Stimulated activated CD4-positive, alpha-beta T cell treated with anti-CD3 and anti-CD28 coated beads, Interleukin-15, amount 100 ng/mL, for 24 hours (primary cell): ENCODE measurements around the gene PATJ.
"Not testable (repeated sequence)": the region's sequence is repeated elsewhere in the genome, so short reads cannot be mapped to it uniquely, and the experiment has no call there.

ENCODE experiments used
- DNase-seq: peaks from one replicate; pipeline ENCODE4 v3.0.0-alpha.2; 2020

The PATJ gene

DNA sequence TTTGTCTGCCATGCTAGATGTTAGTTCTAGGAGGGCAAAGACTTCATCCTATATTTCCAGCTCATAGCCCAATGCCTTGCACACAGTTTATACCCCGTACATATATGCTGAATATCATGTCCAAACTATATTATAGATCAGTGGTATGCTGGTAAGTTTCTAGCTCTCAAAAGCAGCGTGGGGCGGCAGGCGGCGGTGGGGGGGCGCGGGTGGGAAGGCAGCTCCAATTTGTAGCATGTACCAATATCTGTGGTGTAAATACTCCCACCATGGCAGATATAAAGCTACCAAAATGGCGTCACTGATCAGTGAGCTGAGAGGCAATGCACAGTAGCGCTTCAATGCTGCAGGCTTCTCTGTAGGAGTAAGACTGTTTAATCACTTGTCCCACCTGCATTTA is 77.1 kb downstream of the PATJ start:
- DNase-seq = no peak

DNA sequence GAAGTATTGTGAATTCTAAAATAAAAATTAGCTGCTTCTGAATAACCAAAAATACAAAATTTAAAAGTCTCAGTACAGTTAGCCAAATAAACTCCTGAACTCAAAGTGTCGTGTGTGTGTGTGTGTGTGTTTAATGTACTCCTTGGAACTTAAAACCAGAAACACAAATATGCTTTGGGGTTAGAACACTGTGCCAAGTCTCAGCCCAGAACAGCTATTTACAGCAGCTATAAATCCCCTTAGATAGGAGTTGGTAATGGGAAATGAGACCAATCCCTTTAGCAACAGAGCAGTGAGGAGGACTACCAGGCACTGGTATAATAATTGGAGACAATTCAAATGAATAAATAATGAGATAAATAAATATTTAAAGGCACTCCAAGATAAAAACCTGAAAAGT is 83.1 kb downstream of the PATJ start:
- DNase-seq = no peak

DNA sequence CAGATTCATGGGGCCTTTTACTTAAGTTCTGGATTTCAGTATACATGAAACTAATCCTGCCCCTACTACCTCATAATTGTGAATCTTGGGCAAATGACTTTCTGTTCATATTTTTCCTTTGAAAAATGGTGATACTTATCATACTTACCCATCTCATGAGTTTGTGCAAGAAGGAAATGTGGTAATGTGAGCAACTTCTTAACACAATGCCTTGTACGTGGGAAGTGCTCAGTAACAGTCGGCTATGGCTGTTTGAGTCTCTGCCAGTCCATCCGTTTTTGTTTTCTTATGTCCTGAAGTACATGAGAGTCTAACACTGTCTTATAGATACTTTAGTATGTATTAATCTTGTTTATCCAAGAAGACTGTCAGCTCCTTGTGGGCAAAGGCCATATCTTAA is 86.5 kb downstream of the PATJ start:
- DNase-seq = no peak

DNA sequence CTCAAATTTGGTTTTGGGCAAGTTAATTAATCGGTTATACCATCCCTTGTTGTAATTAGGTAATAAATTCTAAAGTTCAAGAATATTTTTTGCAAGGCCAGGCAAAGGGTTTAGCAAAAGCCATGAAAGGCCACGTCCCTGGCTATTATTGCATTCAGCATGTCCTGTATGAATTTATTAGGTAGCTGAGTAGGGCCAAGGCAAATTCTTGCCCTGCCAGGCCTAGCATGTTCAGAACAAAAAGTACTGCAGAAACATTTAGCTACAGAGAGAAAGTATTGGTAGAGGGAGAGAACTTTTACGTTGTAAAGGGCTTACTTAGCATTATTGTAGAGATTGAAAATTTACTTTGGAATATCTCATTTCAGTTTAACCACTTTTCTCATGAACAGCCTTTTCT is 94.4 kb downstream of the PATJ start:
- DNase-seq = no peak

DNA sequence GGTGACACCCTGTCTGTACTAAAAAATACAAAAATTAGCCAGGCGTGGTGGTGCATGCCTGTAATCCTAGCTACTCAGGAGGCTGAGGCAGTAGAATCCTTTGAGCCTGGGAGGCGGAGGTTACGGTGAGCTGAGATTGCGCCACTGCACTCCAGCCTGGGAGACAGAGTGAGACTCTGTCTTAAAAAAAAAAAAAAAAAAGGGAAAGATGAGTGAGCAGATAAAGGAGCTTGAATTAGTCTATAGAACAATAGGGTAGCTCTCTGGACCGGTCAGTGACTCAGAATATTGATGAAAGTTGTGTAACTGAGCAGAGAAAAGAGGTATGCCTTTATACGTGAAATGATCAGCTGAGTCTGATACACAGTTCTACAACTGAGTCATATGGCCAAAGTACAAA is 95.3 kb downstream of the PATJ start:
- DNase-seq = not testable (repeated sequence)

DNA sequence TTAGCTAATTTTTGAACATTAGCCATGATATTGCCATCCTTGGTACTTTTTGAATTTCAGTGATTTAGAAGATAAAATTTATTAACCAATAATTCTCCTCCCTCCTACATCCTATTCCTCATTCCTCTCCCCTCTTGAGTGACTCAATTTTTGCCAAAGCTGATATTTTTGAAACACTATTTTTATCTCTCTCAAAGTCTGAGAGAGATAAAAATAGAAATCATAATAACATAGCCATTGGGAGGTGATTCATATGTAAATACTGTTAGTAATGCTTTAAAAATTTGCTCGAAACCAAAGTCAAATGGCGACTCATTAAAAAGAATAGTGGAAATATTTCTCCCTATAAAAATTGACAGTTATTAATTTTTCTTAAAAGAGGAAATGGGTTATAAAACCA is 97.4 kb downstream of the PATJ start:
- no peak for DNase-seq

DNA sequence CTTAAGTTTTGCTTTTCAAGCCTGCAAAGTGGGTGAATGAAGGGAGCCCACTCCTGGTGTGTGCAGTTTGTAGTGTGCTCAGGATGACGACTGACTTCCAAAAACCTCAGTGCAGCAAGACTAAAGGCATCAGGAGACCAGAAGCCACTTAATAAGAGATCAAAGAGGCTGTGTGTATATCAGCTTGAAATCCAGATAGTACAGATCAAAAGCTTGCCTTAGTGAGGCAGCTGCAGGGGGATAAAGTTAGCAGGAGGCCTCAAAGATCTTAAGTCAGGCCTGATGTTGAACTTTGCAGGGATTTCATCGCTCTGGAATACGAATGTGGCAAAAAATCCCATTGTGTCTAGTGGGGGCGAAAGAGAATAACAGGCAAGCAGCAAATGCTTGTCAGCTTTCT is 99.8 kb downstream of the PATJ start:
- DNase-seq = no peak

DNA sequence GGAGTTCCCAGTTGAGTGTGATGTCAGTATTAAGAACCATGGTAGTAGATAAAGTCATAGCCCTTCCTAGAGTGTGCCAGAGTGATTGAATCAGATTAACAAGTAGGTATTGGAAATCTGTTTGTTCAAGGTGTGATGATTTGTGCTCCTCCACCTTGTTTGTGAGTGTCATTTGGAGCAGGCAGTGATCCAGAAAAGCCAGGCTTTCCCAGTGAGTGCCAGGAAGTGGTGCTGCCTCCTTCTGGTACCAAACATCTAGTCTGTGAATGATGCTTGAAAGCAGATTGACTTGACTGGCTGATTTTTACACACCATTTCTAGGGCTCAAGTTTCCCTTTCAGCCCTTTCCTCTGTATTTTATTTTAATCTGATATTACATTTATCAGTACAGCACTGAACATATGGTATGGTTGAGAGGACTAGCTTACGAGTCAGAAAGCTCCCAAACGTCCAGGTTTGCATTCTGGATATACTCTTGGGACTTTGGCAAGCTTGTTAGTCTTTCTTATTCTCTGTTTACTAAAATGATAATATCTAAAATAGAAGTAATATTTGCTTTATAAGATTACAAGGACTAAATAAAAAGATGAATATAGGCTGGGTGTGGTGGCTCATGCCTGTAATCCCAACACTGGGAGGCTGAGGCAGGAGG is 100.7 kb downstream of the PATJ start:
- no peak for DNase-seq

DNA sequence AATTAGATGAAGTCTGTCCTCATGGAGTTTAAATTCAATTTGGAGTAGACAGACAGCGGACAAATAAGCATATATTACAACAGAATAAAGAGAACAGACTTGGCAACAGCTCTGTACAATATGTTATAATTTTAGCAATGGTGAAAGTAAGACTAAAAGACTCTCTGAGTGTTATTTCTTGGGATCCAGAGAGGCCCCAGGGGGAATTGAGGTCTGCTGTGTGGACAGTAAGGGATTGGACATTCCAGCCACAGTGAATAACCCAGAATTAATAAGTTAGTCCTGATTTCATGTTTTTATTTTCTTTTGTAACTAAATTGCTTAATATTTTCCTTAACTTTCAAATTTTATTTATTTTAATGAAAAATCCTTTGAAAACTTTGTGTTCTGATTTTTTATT is 101.7 kb downstream of the PATJ start:
- no peak for DNase-seq

DNA sequence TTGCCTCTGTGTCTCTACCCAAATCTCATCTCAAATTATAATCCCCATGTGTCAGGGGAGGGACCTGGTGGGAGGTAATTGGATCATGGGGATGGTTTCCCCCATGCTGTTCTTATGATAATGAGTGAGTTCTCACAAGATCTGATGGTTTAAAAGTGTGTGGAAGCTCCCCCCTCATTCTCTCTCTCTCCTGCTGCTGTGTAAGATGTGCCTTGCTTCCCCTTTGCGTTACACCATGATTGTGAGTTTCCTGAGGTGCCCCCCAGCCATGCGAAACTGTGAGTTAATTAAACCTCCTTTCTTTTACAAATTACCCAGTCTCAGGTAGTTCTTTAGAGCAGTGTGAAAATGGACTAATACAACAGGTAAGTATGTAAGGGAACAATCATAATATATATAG is 102.4 kb downstream of the PATJ start:
- DNase-seq = not testable (repeated sequence)

DNA sequence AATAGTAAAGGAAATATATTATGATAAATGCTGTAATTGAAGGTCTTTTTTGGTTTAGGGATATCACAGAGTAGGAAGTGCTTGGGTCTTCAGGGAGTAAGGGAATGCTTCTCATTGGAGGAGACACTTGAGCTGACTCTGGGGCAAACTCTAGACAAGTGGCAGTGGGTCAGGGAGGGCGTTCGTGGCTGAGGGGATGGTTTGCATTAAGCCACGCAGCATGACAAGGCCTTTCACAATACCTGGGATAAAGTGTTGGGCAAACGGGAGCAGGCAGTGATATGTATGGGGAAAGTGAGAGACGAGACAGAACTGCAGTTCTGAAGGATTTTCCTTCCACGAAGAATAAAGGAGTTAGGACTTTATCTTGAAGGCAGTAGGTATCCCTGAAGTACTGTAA is 109.0 kb downstream of the PATJ start:
- no peak for DNase-seq

DNA sequence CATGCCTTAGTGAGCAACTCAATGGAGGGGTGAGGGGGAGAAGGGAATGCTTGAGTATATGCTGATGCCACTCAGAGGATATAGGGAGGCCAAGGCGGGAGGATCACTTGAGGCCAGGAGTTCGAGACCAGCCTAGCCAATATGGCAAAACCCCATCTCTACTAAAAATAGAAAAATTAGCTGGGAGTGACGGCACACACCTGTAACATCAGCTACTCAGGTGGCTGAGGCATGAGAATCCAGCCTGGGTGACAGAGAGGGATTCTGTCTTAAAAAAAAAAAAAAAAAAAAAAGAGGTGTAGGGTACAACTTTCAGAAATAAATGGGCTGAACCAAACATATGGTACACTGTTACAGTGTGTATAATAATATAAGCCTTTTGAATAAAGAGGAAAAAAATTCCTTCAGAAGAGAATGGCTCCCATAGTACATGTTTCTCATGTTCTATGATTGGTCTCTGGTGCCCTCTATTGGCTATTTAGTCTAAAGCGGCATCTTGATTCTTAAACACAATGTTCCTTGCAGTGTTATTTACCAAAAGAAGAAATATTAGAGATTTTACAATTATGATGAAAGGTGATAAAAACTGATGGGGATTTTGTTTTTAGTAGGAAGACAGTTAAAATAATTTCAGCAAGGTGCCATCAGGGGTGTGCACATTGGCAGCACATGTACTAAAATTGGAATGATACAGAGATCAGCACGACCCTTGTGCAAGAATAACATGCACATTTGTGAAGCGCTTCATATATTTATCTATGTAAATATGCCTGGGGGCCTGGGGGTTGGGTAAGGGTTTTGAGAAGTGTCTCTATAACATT is 109.8 kb downstream of the PATJ start:
- no peak for DNase-seq

DNA sequence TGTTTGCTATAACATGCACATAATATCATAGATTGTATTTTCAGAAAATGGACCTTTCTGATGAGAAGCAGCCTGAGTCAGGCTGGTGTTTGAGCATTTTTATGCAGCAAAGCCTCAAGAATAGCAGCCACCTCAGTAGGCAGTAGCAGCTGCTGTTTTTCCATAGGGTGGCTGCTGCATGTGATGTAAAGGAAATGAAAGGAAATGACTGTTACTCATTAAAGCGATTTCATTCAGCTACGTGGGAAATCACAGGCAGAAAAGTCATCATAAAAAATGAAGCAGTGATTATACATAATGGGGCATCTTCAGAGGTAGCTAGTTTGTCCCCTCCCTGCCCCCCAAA is 110.4 kb downstream of the PATJ start:
- no peak for DNase-seq

DNA sequence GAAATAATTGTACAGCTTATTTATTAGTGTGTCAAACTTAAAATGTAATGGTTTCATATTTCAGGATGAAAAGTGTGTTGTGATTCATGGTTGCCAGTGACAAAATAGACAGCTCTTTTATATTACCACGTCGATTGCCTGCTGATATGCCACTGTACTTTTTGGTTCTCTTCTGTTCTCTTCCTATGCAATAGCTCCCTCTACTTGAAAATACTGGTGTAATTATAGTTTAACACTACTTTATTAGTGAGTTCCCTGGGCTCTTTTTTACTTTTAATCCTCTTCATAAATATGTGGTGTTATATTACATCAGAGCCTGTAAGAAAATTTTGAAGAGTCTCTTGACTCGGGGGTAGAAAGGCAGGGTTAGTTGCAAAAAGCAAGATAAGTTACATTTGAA is 111.3 kb downstream of the PATJ start:
- no peak for DNase-seq

DNA sequence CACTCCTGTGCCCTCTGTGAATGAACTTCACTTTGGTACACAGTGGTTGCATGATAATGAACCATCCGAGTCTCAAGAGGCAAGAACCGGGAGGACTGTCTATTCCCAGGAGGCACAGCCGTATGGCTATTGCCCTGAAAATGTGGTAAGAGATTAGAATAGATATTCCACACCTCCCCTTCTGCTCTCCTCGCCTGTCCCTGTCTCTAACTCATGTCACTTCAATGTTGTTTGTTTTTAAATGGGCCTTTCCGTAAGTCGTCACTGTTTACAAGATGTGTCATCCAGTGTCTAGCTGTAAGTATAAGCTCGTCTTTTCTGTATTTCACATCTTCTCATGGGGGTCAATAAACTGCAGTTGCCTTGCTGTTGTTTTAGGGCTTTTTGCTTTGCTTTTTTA is 122.2 kb downstream of the PATJ start:
- DNase-seq = no peak

DNA sequence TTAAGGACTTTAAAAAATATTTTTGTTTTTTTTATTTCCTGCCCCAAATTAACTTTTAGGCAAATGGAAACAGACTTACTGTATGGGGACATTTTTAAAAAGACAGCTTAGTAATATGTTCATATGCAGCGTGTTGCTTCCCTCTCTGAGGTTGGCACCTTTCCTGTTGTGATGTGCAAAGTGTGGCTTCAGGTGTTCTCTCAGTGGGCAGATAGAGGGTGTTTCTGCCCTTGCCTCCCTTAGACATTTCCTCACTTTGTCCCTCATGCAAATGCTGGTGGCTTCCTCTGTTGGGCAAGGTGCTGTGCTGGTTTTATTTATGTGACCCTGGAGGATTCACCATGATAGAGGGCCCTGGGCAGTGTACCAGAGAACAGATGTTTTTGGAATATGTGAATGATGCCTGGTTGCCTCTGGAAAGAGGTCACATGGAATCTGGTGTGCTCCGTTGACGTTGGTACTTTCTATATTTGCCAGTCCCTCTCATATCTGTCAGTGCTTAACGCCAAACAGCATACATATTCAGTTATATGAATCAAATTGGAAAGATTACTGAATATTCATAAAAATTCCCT is 123.5 kb downstream of the PATJ start:
- no peak for DNase-seq

DNA sequence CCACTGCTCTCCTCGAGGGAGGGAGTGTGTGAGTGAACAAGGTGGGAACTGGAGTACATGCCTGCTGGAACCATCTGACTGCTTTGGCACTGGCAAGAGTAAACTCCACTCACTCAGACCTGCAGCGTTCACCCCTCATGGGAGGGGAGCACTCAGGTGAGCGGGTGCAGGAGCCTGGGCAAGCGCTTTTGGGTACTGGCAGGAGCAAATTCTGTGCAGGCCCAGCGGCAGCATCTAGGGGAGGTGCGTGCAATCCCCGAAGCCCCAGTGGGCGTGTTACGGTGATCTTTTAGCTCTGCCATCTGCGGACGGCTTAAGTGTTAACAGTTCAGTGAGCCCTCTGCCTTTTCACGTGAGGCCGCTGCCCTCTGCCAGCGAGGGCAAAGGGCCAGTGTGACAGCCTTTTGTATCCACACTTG is 127.4 kb downstream of the PATJ start:
- no peak for DNase-seq

DNA sequence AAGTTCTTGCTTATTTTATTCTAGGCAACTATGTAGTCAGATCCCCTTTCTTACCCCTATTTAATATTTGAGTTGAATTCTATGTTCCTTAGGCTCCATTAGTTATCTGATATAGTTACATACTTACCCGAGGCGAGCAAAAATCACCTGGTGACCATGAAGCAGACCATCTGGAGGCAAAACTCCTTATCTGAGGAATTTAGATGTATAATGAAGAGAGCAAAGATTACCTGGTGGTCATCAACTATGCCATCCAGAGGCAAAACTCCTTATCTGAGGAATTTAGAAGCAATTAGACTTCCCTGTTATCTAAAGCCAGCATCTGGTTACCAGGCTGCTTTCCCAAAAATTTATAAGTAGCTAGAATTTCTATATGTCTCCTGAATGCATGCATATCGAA is 129.9 kb downstream of the PATJ start:
- DNase-seq = no peak

DNA sequence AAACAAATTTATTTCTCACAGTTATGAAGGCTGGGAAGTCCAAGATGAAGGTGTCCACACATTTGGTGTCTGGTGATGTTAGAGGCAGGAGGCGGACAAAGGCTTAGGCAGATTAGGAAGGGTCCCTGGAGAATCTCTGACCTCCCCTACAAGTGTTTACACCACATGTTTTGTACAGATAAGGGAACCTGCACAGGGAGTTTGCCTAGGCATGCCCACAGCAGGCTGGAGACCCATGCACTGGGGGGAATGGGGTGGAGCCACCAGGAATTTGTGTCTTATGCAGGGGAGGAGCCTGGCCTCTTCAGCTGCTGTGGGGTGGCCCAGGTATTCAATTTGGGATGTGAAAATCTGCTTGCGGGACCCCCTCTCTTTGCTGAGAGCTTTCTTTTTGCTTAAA is 131.3 kb downstream of the PATJ start:
- no peak for DNase-seq

DNA sequence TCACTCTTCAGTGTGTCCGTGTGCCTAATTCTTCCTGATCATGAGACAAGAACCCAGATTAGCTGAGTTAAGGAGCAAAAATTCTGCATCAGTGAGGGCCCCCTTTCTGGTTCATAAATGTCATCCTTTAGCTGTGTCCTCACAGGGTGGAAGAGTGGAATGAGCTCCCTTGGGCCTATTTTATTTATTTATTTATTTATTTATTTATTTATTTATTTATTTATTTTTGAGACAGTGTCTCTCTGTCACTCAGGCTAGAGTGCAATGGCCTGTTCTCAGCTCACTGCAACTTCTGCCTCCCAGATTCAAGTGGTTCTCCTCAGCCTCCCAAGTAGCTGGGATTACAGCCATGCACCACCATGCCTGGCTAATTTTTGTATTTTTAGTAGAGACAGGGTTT is 131.7 kb downstream of the PATJ start:
- no peak for DNase-seq

DNA sequence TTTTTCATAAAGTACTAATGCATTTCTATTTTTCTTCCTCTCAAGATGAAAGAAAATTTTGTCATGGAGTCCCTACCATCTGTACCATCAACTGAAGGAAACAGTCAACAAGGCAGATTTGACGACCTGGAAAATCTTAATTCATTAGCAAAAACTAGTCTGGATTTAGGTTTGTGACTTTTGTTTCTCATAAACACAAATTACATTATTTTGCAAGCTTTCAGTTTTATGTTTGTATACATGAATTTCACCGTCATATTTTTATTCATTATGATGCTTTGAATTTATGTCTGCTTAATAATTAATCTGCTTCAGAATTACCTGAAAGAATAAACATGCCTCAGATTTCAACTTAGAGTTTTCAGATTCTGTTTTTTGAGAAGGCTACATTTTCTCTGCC is 132.9 kb downstream of the PATJ start:
- DNase-seq = no peak

DNA sequence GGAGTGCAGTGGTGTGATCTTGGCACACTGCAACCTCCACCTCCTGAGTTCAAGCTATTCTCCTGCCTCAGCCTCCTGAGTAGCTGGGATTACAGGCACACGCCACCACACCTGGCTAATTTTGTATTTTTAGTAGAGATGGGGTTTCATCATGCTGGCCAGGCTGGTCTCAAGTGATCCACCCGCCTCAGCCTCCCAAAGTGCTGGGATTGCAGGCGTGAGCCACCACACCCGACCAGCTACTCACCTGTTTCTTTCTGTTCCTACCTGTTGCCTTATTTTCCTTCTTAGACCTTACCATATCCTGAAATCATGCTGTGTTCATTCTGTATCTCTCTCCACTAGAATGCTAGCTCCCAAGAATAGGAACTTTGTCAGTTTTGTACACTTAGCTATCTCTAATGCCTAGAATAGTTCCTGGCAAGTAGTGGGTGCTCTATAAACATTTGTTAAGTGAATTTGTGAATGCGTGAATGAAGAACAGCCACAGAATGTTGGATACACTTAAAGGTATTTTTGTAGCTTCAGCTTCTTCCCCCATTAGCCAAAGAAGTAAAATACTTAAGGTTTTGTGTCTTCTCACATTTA is 137.7 kb downstream of the PATJ start:
- not testable (repeated sequence) for DNase-seq

DNA sequence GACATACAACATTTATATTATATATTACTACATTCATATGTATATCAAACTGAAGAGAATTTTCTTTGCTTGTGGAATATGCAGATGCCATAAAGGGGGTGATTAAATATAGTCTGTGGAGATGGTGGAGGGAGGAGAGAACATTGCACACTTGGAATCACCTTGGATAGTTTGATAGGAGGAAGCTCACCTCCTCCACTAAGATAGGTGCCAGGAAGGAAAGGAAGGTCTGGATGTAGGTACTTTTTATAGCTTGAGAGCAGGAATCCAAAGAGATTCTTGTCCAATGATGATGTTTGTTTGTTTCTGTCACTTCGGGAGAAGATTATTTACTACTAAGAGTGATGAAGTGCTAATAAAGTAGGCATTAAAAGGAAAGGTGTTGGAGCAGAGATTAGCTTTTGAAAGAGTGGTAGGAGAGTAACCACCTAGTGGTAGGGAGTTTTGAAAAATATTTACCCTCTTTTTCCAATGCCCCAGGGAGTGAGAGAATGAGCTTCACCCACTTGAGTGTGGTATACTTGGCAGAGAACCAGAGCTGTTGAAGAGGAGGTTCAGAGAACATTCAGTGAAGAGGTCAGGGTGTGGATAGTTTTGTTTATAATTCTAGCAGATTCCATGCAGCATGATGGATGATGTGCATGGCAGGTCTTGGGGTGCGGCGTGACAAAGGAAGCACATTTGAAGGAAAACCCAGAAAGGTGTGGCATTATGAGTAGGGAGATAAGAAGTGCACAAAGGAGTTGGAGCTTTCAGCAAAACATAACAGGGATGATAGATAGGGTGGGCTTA is 145.0 kb downstream of the PATJ start:
- no peak for DNase-seq
